Lower leg skin (tissue), 4 donors: ENCODE measurements around the gene DDX27. TPM values are rescaled to one million over a fixed set of nuclear protein-coding genes. Genes with fewer than 3 reads are reported as not detected.
"Not testable (repeated sequence)": the region's sequence is repeated elsewhere in the genome, so short reads cannot be mapped to it uniquely, and the experiment has no call there.

Experiments
- DNase-seq, 2 donors: peaks; one replicate each; pipeline ENCODE4 v3.0.0-alpha.2; 2019; ENCODE audit warnings: low spot score in 2 of 2
- H3K4me3 ChIP-seq: fragments of 200-600 bp; sonication (generic); 2 replicates; pipeline ENCODE4 v1.5.1; 2017; ENCODE audit warnings: mild to moderate bottlenecking, low read depth; ENCODE audit not compliant: poor library complexity, severe bottlenecking
- POLR2A ChIP-seq, 2 donors: fragments of 450-650 bp; IDR thresholded peaks; one replicate each; pipeline ENCODE4 v1.6.1; 2016 to 2017; ENCODE audit warnings: antibody characterized with exemption in 2 of 2, mild to moderate bottlenecking in 1 of 2, moderate library complexity in 1 of 2
- WGBS, 2 donors: methylation state at CpG; one replicate each; pipeline ENCODE4 v1.1.5; 2018; 5-methylcytosine and 5-hydroxymethylcytosine counted together
- intact Hi-C: fragments of 100-400 bp; cut with DNase I; formaldehyde crosslinking; loops from one replicate; pipeline ENCODE4 v1.15.0; 2023; ENCODE audit warnings: low total_unique reads
- total RNA-seq, 4 donors: library from RNA; depleted of rRNA; stranded (reverse); fragments of >200 nt; gene quantifications; one replicate each; pipeline ENCODE4 v1.1.0, GENCODE V29; 2016
- TF ChIP-seq, protein P1 (sequence below), 3 donors: fragments of 450-650 bp; IDR thresholded peaks; one replicate each; pipeline ENCODE4 v1.5.1; 2016; ENCODE audit warnings: antibody characterized with exemption in 3 of 3, mild to moderate bottlenecking in 3 of 3, moderate library complexity in 2 of 3

The DDX27 gene
- total RNA-seq, 4 donors from 2014 or later, result 33.9 to 38.0 (median 36.7) TPM

DNA sequence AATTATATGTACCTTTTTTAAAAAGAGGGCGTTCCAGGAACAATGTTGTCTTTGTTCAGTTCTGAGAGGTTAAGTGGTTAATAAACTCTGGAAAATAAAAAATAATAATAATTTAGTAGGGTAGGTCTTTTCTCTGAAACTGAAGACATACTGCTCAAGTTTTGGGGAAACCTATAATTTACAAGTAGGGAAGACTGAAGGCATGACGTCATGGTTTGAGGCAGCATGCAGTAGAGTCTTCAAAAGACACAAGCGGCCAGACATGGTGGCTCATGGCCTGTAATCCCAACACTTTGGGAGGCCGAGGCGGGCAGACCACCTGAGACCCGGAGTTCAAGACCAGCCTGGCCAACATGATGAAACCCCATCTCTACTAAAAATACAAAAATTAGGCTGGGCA, 45.0 kb upstream of the DDX27 start:
- H3K4me3 ChIP-seq, result no peak overlapping the region
- intact Hi-C loops, result no loop called here
- no peak for TF ChIP-seq POLR2A (IDR thresholded peaks at IDR 0.05)
- TF ChIP-seq, protein P1, sequence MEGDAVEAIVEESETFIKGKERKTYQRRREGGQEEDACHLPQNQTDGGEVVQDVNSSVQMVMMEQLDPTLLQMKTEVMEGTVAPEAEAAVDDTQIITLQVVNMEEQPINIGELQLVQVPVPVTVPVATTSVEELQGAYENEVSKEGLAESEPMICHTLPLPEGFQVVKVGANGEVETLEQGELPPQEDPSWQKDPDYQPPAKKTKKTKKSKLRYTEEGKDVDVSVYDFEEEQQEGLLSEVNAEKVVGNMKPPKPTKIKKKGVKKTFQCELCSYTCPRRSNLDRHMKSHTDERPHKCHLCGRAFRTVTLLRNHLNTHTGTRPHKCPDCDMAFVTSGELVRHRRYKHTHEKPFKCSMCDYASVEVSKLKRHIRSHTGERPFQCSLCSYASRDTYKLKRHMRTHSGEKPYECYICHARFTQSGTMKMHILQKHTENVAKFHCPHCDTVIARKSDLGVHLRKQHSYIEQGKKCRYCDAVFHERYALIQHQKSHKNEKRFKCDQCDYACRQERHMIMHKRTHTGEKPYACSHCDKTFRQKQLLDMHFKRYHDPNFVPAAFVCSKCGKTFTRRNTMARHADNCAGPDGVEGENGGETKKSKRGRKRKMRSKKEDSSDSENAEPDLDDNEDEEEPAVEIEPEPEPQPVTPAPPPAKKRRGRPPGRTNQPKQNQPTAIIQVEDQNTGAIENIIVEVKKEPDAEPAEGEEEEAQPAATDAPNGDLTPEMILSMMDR (IDR thresholded peaks at IDR 0.05), result no peak
- no peak for DNase-seq
- 93 to 95% methylated on average over 6 of the region's 6 CpGs for WGBS, 2 donors

DNA sequence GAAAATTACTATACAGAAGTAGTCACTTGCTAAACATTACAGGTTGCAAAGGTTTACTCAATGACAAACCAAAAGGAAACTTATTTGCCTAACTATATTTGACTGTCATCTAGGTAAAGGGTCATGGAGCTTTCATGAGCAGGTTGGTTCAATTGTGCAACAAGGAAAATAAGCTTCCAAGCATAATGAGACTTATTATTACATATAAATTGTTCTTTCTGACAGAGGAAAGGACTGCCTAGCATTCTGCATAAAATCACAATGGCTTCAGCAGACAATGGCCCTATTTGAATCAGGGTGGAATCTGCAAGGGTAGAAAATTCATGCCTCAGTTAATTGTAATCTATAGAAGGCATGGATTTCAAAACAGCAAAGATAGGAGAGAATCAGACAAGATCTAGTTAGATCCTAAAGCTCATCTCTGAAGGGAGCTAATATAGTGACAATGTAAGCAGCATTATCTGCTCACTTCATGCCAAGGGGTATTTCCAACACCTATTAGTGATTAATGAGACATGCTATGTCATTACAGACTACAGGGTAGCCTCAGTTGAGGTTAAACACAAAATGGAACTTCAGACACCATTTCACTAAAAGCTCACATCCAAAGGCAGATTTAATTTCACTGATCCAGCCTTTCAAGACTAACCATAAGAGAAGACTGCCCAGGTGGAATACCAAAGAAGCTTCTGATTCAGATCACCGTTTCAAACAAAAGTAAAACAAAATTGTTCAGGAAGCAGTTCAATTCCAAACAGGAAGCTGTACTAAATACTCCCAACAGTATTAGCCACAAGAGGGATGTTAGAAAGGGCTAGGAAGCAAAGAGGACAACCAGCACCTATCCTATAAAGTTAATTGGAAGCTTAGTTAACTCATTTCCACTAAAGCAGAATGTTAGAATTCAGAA, 39.6 kb upstream of the DDX27 start:
- DNase-seq, result no peak
- 19 to 25% methylated on average over 1 of the region's 1 CpG for WGBS, 2 donors
- intact Hi-C loops, result no loop called here
- H3K4me3 ChIP-seq, result no peak overlapping the region
- TF ChIP-seq POLR2A (IDR thresholded peaks at IDR 0.05), result no peak
- TF ChIP-seq, protein P1 (IDR thresholded peaks at IDR 0.05), result no peak

DNA sequence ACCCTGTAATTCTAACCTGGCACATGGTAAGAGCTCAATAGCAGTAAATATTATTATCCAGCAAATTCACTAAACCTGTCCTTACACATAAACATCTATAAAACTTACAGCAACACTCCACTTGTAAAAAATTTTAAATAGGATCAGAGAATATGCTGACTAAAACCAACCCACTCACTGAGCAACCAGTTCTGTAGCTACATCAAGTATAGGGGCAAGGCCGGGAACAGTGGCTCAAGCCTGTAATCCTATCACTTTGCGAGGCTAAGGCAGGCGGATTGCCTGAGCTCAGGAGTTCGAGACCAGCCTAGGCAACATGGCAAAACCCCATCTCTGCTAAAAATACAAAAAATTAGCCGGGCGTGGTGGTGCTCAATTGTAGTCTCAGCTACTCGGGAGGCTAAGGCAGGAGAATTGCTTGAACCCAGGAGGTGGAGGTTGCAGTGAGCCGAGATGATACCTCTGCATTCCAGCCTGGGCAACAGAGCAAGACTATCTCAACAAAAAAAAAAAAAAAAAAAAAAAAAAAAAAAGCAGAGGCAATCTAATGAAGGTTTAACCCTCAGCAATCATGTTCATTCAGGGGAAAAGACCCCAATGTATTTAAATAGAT, 37.8 kb upstream of the DDX27 start:
- WGBS, 2 donors, result 70 to 79% methylated on average over 8 of the region's 8 CpGs
- TF ChIP-seq POLR2A (IDR thresholded peaks at IDR 0.05), result no peak
- TF ChIP-seq, protein P1 (IDR thresholded peaks at IDR 0.05), result no peak
- intact Hi-C loops, result no loop called here
- no peak overlapping the region for H3K4me3 ChIP-seq
- DNase-seq, result no peak

DNA sequence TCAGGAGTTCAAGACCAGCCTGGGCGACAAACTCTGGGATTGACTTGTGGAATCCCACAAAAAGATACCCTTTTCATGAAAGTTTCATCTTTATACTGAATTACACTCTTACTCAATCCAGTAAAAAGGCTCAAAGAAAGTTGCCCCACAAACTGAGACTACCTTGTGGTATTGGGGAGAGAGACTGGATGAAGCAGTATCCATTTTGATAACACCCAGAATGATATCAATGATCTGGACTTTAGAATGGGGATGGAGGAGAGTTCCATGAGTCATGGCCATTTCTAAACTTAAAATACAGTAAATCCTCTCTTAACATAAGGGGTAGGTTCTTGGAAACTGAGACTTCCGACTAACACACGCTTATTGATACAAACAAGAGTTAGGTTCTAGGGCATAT, 35.8 kb upstream of the DDX27 start:
- WGBS, 2 donors, result 97 to 100% methylated on average over 3 of the region's 3 CpGs
- no peak for TF ChIP-seq POLR2A (IDR thresholded peaks at IDR 0.05)
- TF ChIP-seq, protein P1 (IDR thresholded peaks at IDR 0.05), result no peak
- H3K4me3 ChIP-seq, result no peak overlapping the region
- intact Hi-C loops, result no loop called here
- DNase-seq, result no peak

DNA sequence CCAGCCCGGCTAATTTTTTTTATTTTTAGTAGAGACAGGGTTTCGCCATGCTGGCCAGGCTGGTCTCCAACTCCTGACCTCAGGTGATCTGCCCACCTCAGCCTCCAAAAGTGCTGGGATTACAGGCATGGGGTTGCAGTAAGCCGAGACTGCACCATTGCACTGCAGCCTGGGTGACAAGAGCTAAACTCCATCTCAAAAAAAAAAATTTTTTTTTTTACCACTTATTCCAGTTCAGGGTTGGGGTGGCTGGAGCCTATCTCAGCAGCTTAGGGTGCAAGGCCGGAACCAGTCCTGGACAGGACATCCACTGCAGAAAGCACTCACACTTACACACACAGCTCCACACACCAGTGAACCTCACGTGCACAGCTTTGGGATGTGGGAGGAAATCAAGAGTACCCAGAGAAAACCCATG, 35.1 kb upstream of the DDX27 start:
- H3K4me3 ChIP-seq, intact Hi-C loops, DNase-seq: not testable (repeated sequence)
- 93% methylated on average over 5 of the region's 5 CpGs for WGBS, 2 donors

DNA sequence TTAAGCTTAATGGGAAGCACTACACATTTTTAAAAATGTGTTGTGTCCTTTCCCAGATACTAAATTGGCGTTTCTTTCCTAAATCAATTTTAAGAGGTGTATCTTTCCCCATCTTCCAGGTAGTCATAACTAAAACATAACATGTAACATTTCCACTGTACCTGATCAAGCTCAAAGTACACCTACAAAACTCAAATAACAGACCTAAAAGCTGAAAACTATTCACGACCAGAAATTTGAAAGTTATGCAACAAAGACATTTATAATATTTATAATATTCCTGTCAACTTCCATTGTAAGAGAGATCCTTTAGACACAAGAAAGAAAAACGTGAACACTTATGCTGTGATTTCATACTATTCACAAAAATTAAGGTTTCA, 34.5 kb upstream of the DDX27 start:
- intact Hi-C loops, result no loop called here
- DNase-seq, result no peak
- no peak overlapping the region for H3K4me3 ChIP-seq
- TF ChIP-seq POLR2A (IDR thresholded peaks at IDR 0.05), result no peak
- TF ChIP-seq, protein P1 (IDR thresholded peaks at IDR 0.05), result no peak
- WGBS, 2 donors, result 62 to 68% methylated on average over 3 of the region's 3 CpGs
